ENCODE data around the gene PXMP2.

The PXMP2 gene

DNA sequence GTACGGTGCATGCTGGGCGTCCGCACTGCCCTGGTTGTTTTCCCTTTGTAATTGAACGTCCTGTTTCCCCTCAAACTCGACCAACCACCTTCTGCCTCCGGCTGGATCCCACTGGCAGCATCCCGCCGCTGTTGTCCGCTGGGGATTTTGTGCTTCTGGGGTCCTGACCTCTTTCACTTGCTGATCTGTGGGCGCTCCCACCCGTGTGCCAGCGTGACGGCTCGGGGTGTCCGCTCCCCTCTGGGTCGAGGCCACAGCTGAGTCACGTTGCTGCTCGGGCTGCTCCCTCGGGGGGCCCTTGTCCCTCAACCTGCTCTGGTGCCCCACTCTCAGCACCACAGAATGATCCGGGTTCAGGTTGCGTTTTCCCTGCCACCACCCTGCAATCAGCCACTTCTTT lies 31.3 kb downstream of the PXMP2 start:
- DNase-seq (ENCODE audit: insufficient read length), result no peak
- no peak for FAIRE-seq
- TF ChIP-seq TAF1 (IDR thresholded peaks at IDR 0.05; ENCODE audit: borderline replicate concordance, low read depth, low read length), result no peak
- no peak for TF ChIP-seq POLR2AphosphoS5 (IDR thresholded peaks at IDR 0.05; ENCODE audit: low read depth, low read length)
- no peak for TF ChIP-seq POLR2A (IDR thresholded peaks at IDR 0.05; ENCODE audit: low read depth, low read length)

DNA sequence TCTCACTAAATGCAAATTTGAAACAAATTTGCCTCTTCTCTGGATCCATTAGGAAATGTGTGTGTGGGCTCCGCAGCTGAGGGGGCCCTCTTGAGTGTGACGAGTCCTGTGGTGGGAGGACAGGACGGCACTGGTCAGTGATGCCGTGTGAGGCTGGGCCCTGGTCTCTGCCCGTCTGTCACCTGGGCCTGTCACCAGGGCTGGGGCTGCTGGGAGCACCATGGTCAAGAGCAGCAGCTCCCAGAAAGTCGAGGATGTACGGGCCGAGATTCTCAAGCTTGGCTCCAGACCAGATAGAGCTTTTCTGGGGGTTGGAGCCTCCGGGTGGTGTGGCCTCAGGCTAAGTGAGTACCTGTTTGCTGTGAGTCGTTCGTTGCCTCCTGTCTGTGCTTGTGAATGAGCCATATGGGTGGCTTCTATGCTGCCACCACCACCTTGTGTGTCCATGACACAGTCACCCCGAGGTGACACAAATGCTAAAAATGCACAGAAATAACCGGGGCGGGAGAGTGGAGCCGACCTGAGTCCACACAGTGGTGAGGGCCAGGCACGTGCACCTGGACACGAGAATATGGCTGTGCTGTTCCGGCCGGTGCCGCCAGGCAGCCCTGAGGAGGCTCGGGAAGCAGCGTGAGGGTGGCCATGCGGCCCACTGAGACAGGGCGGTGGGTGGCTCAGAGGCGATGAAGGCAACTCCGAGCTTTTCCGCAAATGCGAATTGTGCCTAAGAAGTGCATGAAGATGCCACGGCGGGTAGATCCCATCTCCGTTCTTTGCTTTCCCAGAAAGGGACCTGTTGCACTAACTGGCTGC lies 32.0 kb downstream of the PXMP2 start:
- no peak for FAIRE-seq
- DNase-seq (ENCODE audit: insufficient read length), result no peak
- TF ChIP-seq POLR2AphosphoS5 (IDR thresholded peaks at IDR 0.05; ENCODE audit: low read depth, low read length) (no peak; the same call in 1 of the 2 replicates), POLR2A (IDR thresholded peaks at IDR 0.05; ENCODE audit: low read depth, low read length) (no peak), TAF1 (IDR thresholded peaks at IDR 0.05; ENCODE audit: borderline replicate concordance, low read depth, low read length) (no peak)

DNA sequence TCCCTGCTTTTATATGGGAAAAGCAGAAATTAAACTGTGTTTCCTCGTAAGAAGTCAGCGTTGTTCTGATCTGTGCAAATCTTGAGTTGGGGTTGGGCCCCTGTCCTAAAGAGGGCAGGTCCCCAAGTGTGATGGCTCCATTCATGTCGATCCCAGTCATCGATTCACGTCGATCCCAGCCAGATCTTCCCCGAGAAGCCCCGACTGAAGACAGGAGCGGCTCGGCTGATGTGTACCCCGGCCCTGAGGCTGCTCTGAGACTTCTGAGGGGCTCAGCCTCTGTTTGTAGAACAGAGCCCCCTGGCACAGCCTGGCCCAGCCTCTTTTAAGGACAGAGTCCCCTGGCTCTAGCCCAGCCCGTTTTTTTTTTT lies 32.6 kb downstream of the PXMP2 start:
- FAIRE-seq, result no peak

GRCh38 chr12:132720606-132721345 lies 33.4 kb downstream of the PXMP2 start:
- DNase-seq (ENCODE audit: insufficient read length) (no peak), FAIRE-seq (no peak)
- no peak for TF ChIP-seq POLR2A (IDR thresholded peaks at IDR 0.05; ENCODE audit: low read depth, low read length)

More for the DNA sequence above, 32.6 kb downstream of the PXMP2 start:
- no peak for DNase-seq (ENCODE audit: insufficient read length)
- TF ChIP-seq POLR2A (IDR thresholded peaks at IDR 0.05; ENCODE audit: low read depth, low read length), result no peak
- TF ChIP-seq POLR2AphosphoS5 (IDR thresholded peaks at IDR 0.05; ENCODE audit: low read depth, low read length), result no peak
- TF ChIP-seq TAF1 (IDR thresholded peaks at IDR 0.05; ENCODE audit: borderline replicate concordance, low read depth, low read length), result no peak

- DNase-seq (ENCODE audit: insufficient read length) (no peak), FAIRE-seq (no peak)
- TF ChIP-seq POLR2A (IDR thresholded peaks at IDR 0.05; ENCODE audit: low read depth, low read length), result no peak
- no peak for TF ChIP-seq TAF1 (IDR thresholded peaks at IDR 0.05; ENCODE audit: borderline replicate concordance, low read depth, low read length)
- TF ChIP-seq POLR2AphosphoS5 (IDR thresholded peaks at IDR 0.05; ENCODE audit: low read depth, low read length), result peak; percentile 64
These were observed 35.8 kb downstream of the PXMP2 start for GRCh38 chr12:132723015-132723763.

DNA sequence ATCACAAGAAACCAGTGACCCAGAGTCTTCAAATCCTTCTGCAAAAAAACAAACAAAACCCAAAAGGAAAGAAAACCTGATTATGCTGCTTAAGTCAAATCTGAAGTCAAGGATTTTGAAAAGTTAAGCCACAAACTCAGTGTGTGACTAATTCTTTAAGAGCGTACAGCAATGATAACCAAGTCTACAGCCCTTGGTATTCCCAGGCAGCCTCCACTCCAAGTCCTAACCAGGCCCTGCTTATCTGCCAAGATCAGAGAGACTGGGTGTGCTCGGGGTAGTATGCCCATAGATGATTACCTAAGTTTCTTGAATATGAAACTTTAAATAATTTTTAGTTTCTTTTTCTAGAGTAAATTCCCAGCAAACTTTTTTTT lies 36.4 kb downstream of the PXMP2 start:
- FAIRE-seq (no peak), DNase-seq (ENCODE audit: insufficient read length) (no peak)
- TF ChIP-seq TAF1 (IDR thresholded peaks at IDR 0.05; ENCODE audit: borderline replicate concordance, low read depth, low read length) (no peak), POLR2A (IDR thresholded peaks at IDR 0.05; ENCODE audit: low read depth, low read length) (no peak), POLR2AphosphoS5 (IDR thresholded peaks at IDR 0.05; ENCODE audit: low read depth, low read length) (no peak)

- DNase-seq (ENCODE audit: insufficient read length) (no peak), FAIRE-seq (no peak)
- no peak for TF ChIP-seq TAF1 (IDR thresholded peaks at IDR 0.05; ENCODE audit: borderline replicate concordance, low read depth, low read length)
- TF ChIP-seq POLR2AphosphoS5 (IDR thresholded peaks at IDR 0.05; ENCODE audit: low read depth, low read length), result no peak
- TF ChIP-seq POLR2A (IDR thresholded peaks at IDR 0.05; ENCODE audit: low read depth, low read length), result no peak
These were observed 37.3 kb downstream of the PXMP2 start for GRCh38 chr12:132724506-132725241.

GRCh38 chr12:132726386-132726785 lies 39.0 kb downstream of the PXMP2 start:
- DNase-seq (ENCODE audit: insufficient read length) (no peak), FAIRE-seq (no peak)
- TF ChIP-seq POLR2AphosphoS5 (IDR thresholded peaks at IDR 0.05; ENCODE audit: low read depth, low read length), result no peak
- TF ChIP-seq POLR2A (IDR thresholded peaks at IDR 0.05; ENCODE audit: low read depth, low read length), result no peak
- no peak for TF ChIP-seq TAF1 (IDR thresholded peaks at IDR 0.05; ENCODE audit: borderline replicate concordance, low read depth, low read length)

DNA sequence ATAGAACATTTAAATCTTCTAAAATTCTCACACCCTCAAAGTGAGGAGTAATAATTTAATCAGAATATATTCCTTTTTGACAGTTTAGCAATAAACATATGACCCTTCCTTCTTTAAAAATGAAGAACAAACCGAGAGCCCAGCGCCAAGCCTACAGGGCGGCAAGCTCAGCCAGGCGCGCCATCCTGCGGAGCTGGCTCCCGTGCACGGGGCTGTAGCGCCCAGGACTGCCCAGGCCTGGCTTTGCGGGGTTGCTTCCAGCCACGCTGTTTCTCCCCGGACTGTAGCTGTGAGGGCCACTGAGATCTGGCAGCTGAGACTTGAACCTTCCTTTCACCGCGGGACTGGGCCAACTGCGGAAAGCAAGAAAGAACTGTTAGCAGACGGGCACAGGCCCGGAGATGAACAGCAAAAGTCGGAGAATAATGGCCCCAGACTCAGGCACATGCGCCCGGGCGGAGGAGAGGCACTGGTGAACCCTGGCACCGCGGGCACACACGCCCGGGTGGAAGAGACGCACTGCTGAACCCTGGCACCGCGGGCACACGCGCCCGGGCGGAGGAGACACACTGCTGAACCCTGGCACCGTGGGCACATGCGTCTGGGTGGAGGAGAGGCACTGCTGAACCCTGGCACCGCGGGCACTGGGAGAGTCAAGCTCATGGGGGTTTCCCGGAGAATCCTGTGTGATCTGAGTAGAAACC lies 39.9 kb downstream of the PXMP2 start:
- TF ChIP-seq TAF1 (IDR thresholded peaks at IDR 0.05; ENCODE audit: borderline replicate concordance, low read depth, low read length) (no peak), POLR2AphosphoS5 (IDR thresholded peaks at IDR 0.05; ENCODE audit: low read depth, low read length) (no peak), POLR2A (IDR thresholded peaks at IDR 0.05; ENCODE audit: low read depth, low read length) (no peak)
- FAIRE-seq (no peak), DNase-seq (ENCODE audit: insufficient read length) (no peak)

DNA sequence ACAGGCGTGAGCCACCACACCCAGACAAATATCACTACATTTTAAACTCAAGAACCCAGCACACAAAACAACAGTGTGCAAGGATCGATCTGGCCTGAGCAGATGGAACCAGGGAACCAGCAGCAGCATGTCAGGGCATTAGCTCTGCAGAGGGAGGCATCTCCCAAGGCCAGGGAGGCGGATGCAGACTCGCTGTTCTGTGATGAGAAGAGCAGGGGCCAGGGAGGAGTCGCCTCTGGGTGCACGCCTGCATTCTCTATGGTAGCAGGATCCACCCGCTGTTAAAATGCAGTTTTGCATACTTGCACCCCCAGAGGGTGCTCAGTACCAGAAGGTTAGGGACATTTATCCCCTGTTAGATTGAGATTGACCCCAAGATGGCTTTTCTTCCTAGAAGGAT lies 41.1 kb downstream of the PXMP2 start:
- DNase-seq (ENCODE audit: insufficient read length), result no peak
- FAIRE-seq, result no peak
- TF ChIP-seq POLR2AphosphoS5 (IDR thresholded peaks at IDR 0.05; ENCODE audit: low read depth, low read length), result no peak
- no peak for TF ChIP-seq TAF1 (IDR thresholded peaks at IDR 0.05; ENCODE audit: borderline replicate concordance, low read depth, low read length)
- TF ChIP-seq POLR2A (IDR thresholded peaks at IDR 0.05; ENCODE audit: low read depth, low read length), result no peak

Data from GM12892 (cell line).